HepG2 (cell line): ENCODE results near the gene TULP3. TPM values are rescaled to one million over a fixed set of nuclear protein-coding genes. Genes with fewer than 3 reads are reported as not detected.

Source experiments
- CEBPB ChIP-seq: IDR thresholded peaks from 2 replicates; pipeline ENCODE4 v1.6.1; 2011; ENCODE audit warnings: low read depth, low read length, improper control_type of control experiment, borderline replicate concordance
- FOXO4 ChIP-seq: sonication (generic); formaldehyde crosslinking; conservative IDR thresholded peaks from 2 replicates; pipeline ENCODE4 v1.8.1; 2023; ENCODE audit warnings: missing genetic modification reagents
- GFI1 ChIP-seq: sonication (generic); formaldehyde crosslinking; IDR thresholded peaks from 2 replicates; pipeline ENCODE4 v1.5.0; 2020; ENCODE audit warnings: missing genetic modification reagents, mild to moderate bottlenecking, borderline replicate concordance
- HDAC6 ChIP-seq: fragments of 200-600 bp; sonication (generic); IDR thresholded peaks from 2 replicates; pipeline ENCODE4 v1.7.0; 2017; ENCODE audit warnings: mild to moderate bottlenecking, antibody characterized with exemption, low read length, low read depth
- JDP2 ChIP-seq: sonication (generic); formaldehyde crosslinking; IDR thresholded peaks from 2 replicates; pipeline ENCODE4 v1.8.1; 2022; ENCODE audit warnings: missing genetic modification reagents, borderline replicate concordance
- MIER3 ChIP-seq: IDR thresholded peaks from 2 replicates; pipeline ENCODE4 v1.6.1; 2016; ENCODE audit warnings: missing compliant biosample characterization, borderline replicate concordance
- NBN ChIP-seq: fragments of 450-650 bp; conservative IDR thresholded peaks from 2 replicates; pipeline ENCODE4 v1.6.1; 2017
- PATZ1 ChIP-seq: sonication (generic); formaldehyde crosslinking; IDR thresholded peaks from 2 replicates; pipeline ENCODE4 v1.4.0; 2020; ENCODE audit warnings: missing genetic modification reagents
- POGK ChIP-seq: sonication (generic); formaldehyde crosslinking; conservative IDR thresholded peaks from 2 replicates; pipeline ENCODE4 v1.8.0; 2022; ENCODE audit warnings: mild to moderate bottlenecking, moderate library complexity, missing genetic modification reagents
- PRDM4 ChIP-seq: sonication (generic); formaldehyde crosslinking; IDR thresholded peaks from 2 replicates; pipeline ENCODE4 v1.9.0; 2021; ENCODE audit warnings: missing genetic modification reagents, borderline replicate concordance
- SATB2 ChIP-seq: sonication (generic); formaldehyde crosslinking; IDR thresholded peaks from 2 replicates; pipeline ENCODE4 v1.5.0; 2020; ENCODE audit warnings: missing genetic modification reagents
- ZNF350 ChIP-seq: sonication (generic); formaldehyde crosslinking; IDR thresholded peaks from 2 replicates; pipeline ENCODE4 v1.4.0; 2020; ENCODE audit warnings: mild to moderate bottlenecking, low read depth, missing genetic modification reagents, borderline replicate concordance
- ZNF512 ChIP-seq: sonication (generic); formaldehyde crosslinking; IDR thresholded peaks from 2 replicates; pipeline ENCODE4 v1.4.0; 2020; ENCODE audit warnings: mild to moderate bottlenecking, missing genetic modification reagents
- ZNF546 ChIP-seq: sonication (generic); formaldehyde crosslinking; conservative IDR thresholded peaks from 2 replicates; pipeline ENCODE4 v1.8.1; 2023; ENCODE audit warnings: mild to moderate bottlenecking, missing genetic modification reagents
- ZNF567 ChIP-seq: sonication (generic); formaldehyde crosslinking; IDR thresholded peaks from 2 replicates; pipeline ENCODE4 v1.8.1; 2023; ENCODE audit warnings: mild to moderate bottlenecking, missing genetic modification reagents, borderline replicate concordance
- ZNF577 ChIP-seq: sonication (generic); formaldehyde crosslinking; IDR thresholded peaks from 2 replicates; pipeline ENCODE4 v1.4.0; 2020; ENCODE audit warnings: mild to moderate bottlenecking, low read depth, missing genetic modification reagents, borderline replicate concordance
- ZNF781 ChIP-seq: sonication (generic); formaldehyde crosslinking; IDR thresholded peaks from 2 replicates; pipeline ENCODE4 v1.5.1; 2020; ENCODE audit warnings: borderline replicate concordance, mild to moderate bottlenecking, missing genetic modification reagents; ENCODE audit errors: not compliant biosample characterization
- ZNF788 ChIP-seq: sonication (generic); formaldehyde crosslinking; IDR thresholded peaks from 2 replicates; pipeline ENCODE4 v1.5.0; 2020; ENCODE audit warnings: mild to moderate bottlenecking, missing genetic modification reagents, borderline replicate concordance
- ZNF816 ChIP-seq: sonication (generic); formaldehyde crosslinking; IDR thresholded peaks from 2 replicates; pipeline ENCODE4 v1.8.0; 2022; ENCODE audit warnings: missing genetic modification reagents, mild to moderate bottlenecking, borderline replicate concordance
- ZNF850 ChIP-seq: sonication (generic); formaldehyde crosslinking; conservative IDR thresholded peaks from 2 replicates; pipeline ENCODE4 v1.9.0; 2021; ENCODE audit warnings: mild to moderate bottlenecking, missing genetic modification reagents
- polyA plus RNA-seq, 8 experiments: library from polyadenylated mRNA; depleted of rRNA in 3 of 8; stranded (reverse) in 7 of 8; unstranded in 1 of 8; fragments of >200 nt; fragmentation: Illumina TruSeq in 4 of 8; extraction: Trizol in 4 of 8; gene quantifications; 2 replicates each; pipeline versions ENCODE4 v1.2.1 to v1.2.3, GENCODE V29; 2011 to 2016; ENCODE audit warnings: low read depth in 4 of 8, missing spikeins in 1 of 8, mixed read lengths in 1 of 8; ENCODE audit not compliant: insufficient read depth in 1 of 8
- total RNA-seq, 5 experiments: library from RNA; depleted of rRNA; stranded (reverse); fragments of >200 nt; fragmentation: Illumina TruSeq; extraction: Trizol; gene quantifications; 2 replicates each; pipeline ENCODE4 v1.2.3, GENCODE V29; 2016; ENCODE audit warnings: low read depth in 1 of 5

TULP3 gene
- total and polyA plus RNA-seq, 2 of the 13 experiments (the other 11 are each of a cell fraction or from before 2014, with no cell fraction given), result 11.2 to 13.2 TPM

GRCh38 chr12:2963154-2963759 is 72.6 kb downstream of the TULP3 start (continued):
- TF ChIP-seq ZNF788 (peak; percentile 69; the same call in 1 of the 2 replicates), SATB2 (no peak), MIER3 (CRISPR knock-in tag) (no peak; the same call in 1 of the 2 replicates), PRDM4 (CRISPR knock-in tag) (no peak), JDP2 (CRISPR knock-in tag) (no peak), ZNF850 (CRISPR knock-in tag) (no peak), POGK (CRISPR knock-in tag) (no peak; the same call in none of the 2 replicates), ZNF546 (CRISPR knock-in tag) (no peak), HDAC6 (no peak), GFI1 (CRISPR knock-in tag) (no peak), PATZ1 (CRISPR knock-in tag) (peak; percentile 72), FOXO4 (CRISPR knock-in tag) (no peak), CEBPB (peak; percentile 82; the same call in 1 of the 2 replicates), ZNF350 (CRISPR knock-in tag) (peak; percentile 50), NBN (no peak), ZNF577 (CRISPR knock-in tag) (no peak), ZNF816 (CRISPR knock-in tag) (no peak), ZNF567 (no peak), ZNF781 (no peak), ZNF512 (CRISPR knock-in tag) (no peak)
